H1 (cell line): ENCODE measurements around the gene SMARCC2. TPM values are rescaled to one million over a fixed set of nuclear protein-coding genes. Genes with fewer than 3 reads are reported as not detected.

ENCODE experiments used
- CTCF ChIA-PET: fragments of 300-600 bp; sonication (Branson Sonifier 250); formaldehyde crosslinking; loops from one replicate; lab custom pipeline; 2021; ENCODE audit not compliant: partially characterized antibody; lab: Charles Lee
- POLR2A ChIA-PET: fragments of 300-600 bp; sonication (Branson Sonifier 250); formaldehyde crosslinking; loops from one replicate; lab custom pipeline; 2021; ENCODE audit warnings: inconsistent platforms; ENCODE audit not compliant: partially characterized antibody; lab: Charles Lee
- DNase-seq, 2 experiments: peaks; one replicate each; pipeline versions ENCODE4 v3.0.0 to v3.0.0-alpha.2; 2010 to 2022; ENCODE audit warnings: low spot score in 2 of 2, low read depth in 1 of 2, mixed read lengths in 1 of 2
- FAIRE-seq: peaks from 2 replicates; lab custom pipeline; 2011; peaks lifted over from hg19 to GRCh38; lab: Jason Lieb, UNC
- H2AFZ ChIP-seq: 2 replicates; pipeline ENCODE4 v1.8.1; 2012; ENCODE audit warnings: low read length, inconsistent platforms
- H2AK5ac ChIP-seq: 2 replicates; pipeline ENCODE4 v1.6.1; 2013; ENCODE audit warnings: low read depth, low read length
- H2BK120ac ChIP-seq: replicated peaks from 2 replicates; pipeline ENCODE3; 2013; ENCODE audit warnings: low read depth, low read length, inconsistent platforms
- H2BK12ac ChIP-seq: 2 replicates; pipeline ENCODE4 v1.6.1; 2013; ENCODE audit warnings: low read depth, low read length
- H2BK15ac ChIP-seq: 2 replicates; pipeline ENCODE4 v1.6.1; 2013; ENCODE audit warnings: low read length
- H2BK20ac ChIP-seq: 2 replicates; pipeline ENCODE4 v1.6.1; 2013; ENCODE audit warnings: low read length
- H2BK5ac ChIP-seq: 2 replicates; pipeline ENCODE4 v1.6.1; 2013; ENCODE audit warnings: low read depth, low read length
- H3K14ac ChIP-seq: 2 replicates; pipeline ENCODE4 v1.6.1; 2013; ENCODE audit warnings: inconsistent platforms; ENCODE audit not compliant: insufficient read length
- H3K18ac ChIP-seq: 2 replicates; pipeline ENCODE4 v1.6.1; 2013; ENCODE audit warnings: low read length; ENCODE audit errors: extremely low read depth
- H3K23ac ChIP-seq: 2 replicates; pipeline ENCODE4 v1.6.1; 2013; ENCODE audit warnings: inconsistent platforms; ENCODE audit not compliant: insufficient read length
- H3K23me2 ChIP-seq: 2 replicates; pipeline ENCODE4 v1.6.1; 2013; ENCODE audit warnings: low read depth, low read length
- H3K27ac ChIP-seq: 2 replicates; pipeline ENCODE4 v1.6.1; 2011; ENCODE audit warnings: low read depth, low read length, inconsistent platforms
- H3K27me3 ChIP-seq, 4 experiments: replicated peaks in 1 of 4; 1 replicate in 1 of 4; 2 replicates in 3 of 4; pipeline versions ENCODE4 v1.6.1 to v1.8.1; 2011 to 2013; ENCODE audit warnings: low read length in 3 of 4, mild to moderate bottlenecking in 3 of 4, inconsistent platforms in 2 of 4, mixed read lengths in 2 of 4, moderate library complexity in 1 of 4; ENCODE audit not compliant: control insufficient read depth in 3 of 4, insufficient read depth in 3 of 4; ENCODE audit errors: extremely low read depth in 1 of 4
- H3K36me3 ChIP-seq, 4 experiments: 2 replicates each; pipeline versions ENCODE4 v1.6.1 to v1.8.1; 2011 to 2013; ENCODE audit warnings: mild to moderate bottlenecking in 4 of 4, low read length in 3 of 4, moderate library complexity in 2 of 4, control low read depth in 1 of 4, inconsistent platforms in 1 of 4; ENCODE audit not compliant: insufficient read depth in 4 of 4, control insufficient read depth in 2 of 4
- H3K4ac ChIP-seq: replicated peaks from 2 replicates; pipeline ENCODE3; 2013; ENCODE audit warnings: low read length, low read depth, mixed read lengths, inconsistent platforms; ENCODE audit not compliant: insufficient read length
- H3K4me1 ChIP-seq, 4 experiments: replicated peaks in 1 of 4; 1 replicate in 1 of 4; 2 replicates in 3 of 4; pipeline versions ENCODE4 v1.6.1 to v1.8.1; 2011 to 2013; ENCODE audit warnings: low read length in 3 of 4, inconsistent platforms in 2 of 4, mixed read lengths in 1 of 4; ENCODE audit not compliant: insufficient read depth in 4 of 4, control insufficient read depth in 3 of 4
- H3K4me2 ChIP-seq, 2 experiments: 2 replicates each; pipeline versions ENCODE4 v1.6.1 to v1.8.1; 2011 to 2013; ENCODE audit warnings: low read depth in 2 of 2, low read length in 2 of 2, control low read depth in 1 of 2, inconsistent platforms in 1 of 2, mild to moderate bottlenecking in 1 of 2; ENCODE audit not compliant: insufficient read depth in 1 of 2
- H3K4me3 ChIP-seq, 4 experiments: fragments of 200-600, 300-600 bp in 1 of 4; sonication (generic), shearing (Covaris generic), sonication (Bioruptor Twin) in 1 of 4; 2 replicates each; pipeline versions ENCODE4 v1.5.1 to v1.8.1; 2011 to 2016; ENCODE audit warnings: low read length in 4 of 4, low read depth in 3 of 4, control low read depth in 2 of 4, inconsistent platforms in 2 of 4, mild to moderate bottlenecking in 2 of 4, mixed read lengths in 1 of 4, moderate library complexity in 1 of 4; ENCODE audit not compliant: insufficient read depth in 2 of 4; ENCODE audit errors: extremely low read depth in 1 of 4
- H3K56ac ChIP-seq: replicated peaks from 2 replicates; pipeline ENCODE3; 2013; ENCODE audit warnings: low read depth, mild to moderate bottlenecking, mixed read lengths, low read length, inconsistent platforms; ENCODE audit not compliant: insufficient read length
- H3K79me1 ChIP-seq: 2 replicates; pipeline ENCODE4 v1.6.1; 2013; ENCODE audit warnings: low read depth, low read length, control low read depth
- H3K79me2 ChIP-seq, 2 experiments: 2 replicates each; pipeline versions ENCODE4 v1.6.1 to v1.8.1; 2012 to 2013; ENCODE audit warnings: low read length in 2 of 2, mild to moderate bottlenecking in 2 of 2, inconsistent platforms in 1 of 2; ENCODE audit not compliant: insufficient read depth in 2 of 2, control insufficient read depth in 1 of 2
- H3K9ac ChIP-seq, 4 experiments: replicated peaks in 1 of 4; 1 replicate in 1 of 4; 2 replicates in 3 of 4; pipeline versions ENCODE4 v1.6.1 to v1.8.1; 2011 to 2013; ENCODE audit warnings: low read depth in 3 of 4, low read length in 3 of 4, control low read depth in 2 of 4, mild to moderate bottlenecking in 2 of 4, moderate library complexity in 2 of 4, inconsistent platforms in 1 of 4; ENCODE audit errors: extremely low read depth in 1 of 4
- H3K9me3 ChIP-seq, 2 experiments: 2 replicates each; pipeline versions ENCODE4 v1.6.1 to v1.8.1; 2012 to 2013; ENCODE audit warnings: mild to moderate bottlenecking in 2 of 2, moderate library complexity in 2 of 2, control low read depth in 1 of 2, inconsistent platforms in 1 of 2, low read depth in 1 of 2, low read length in 1 of 2, mixed read lengths in 1 of 2; ENCODE audit not compliant: insufficient read depth in 2 of 2
- H4K20me1 ChIP-seq, 2 experiments: replicated peaks in 1 of 2; 2 replicates each; pipeline versions ENCODE3 to v1.8.1; 2011 to 2013; ENCODE audit warnings: inconsistent platforms in 2 of 2, low read length in 2 of 2, mild to moderate bottlenecking in 1 of 2; ENCODE audit not compliant: insufficient read depth in 2 of 2, control insufficient read depth in 1 of 2
- H4K5ac ChIP-seq: 2 replicates; pipeline ENCODE4 v1.6.1; 2013; ENCODE audit warnings: low read length, low read depth, mixed read lengths, inconsistent platforms; ENCODE audit not compliant: insufficient read length
- H4K8ac ChIP-seq: 2 replicates; pipeline ENCODE4 v1.8.0; 2013; ENCODE audit warnings: mild to moderate bottlenecking, moderate library complexity, low read length, inconsistent platforms; ENCODE audit not compliant: insufficient read depth; ENCODE audit errors: extremely low read depth
- H4K91ac ChIP-seq: replicated peaks from 2 replicates; pipeline ENCODE3; 2013; ENCODE audit warnings: low read length, mixed read lengths, inconsistent platforms; ENCODE audit not compliant: insufficient read length
- BCL11A ChIP-seq, 2 experiments: IDR thresholded peaks; one replicate each; pipeline ENCODE4 v1.6.1; 2011; ENCODE audit warnings: low read depth in 2 of 2, low read length in 2 of 2, mild to moderate bottlenecking in 2 of 2
- EP300 ChIP-seq, 2 experiments: IDR thresholded peaks; 1 replicate in 1 of 2; 2 replicates in 1 of 2; pipeline ENCODE4 v1.6.1; 2011 to 2012; ENCODE audit warnings: low read depth in 2 of 2, low read length in 2 of 2, mild to moderate bottlenecking in 2 of 2, borderline replicate concordance in 1 of 2, inconsistent platforms in 1 of 2, moderate library complexity in 1 of 2
- POLR2A ChIP-seq, 2 experiments: IDR thresholded peaks; 1 replicate in 1 of 2; 2 replicates in 1 of 2; pipeline ENCODE4 v1.6.1; 2011; ENCODE audit warnings: low read depth in 2 of 2, low read length in 2 of 2, mild to moderate bottlenecking in 2 of 2; ENCODE audit errors: control extremely low read depth in 1 of 2
- RBBP5 ChIP-seq: IDR thresholded peaks from 2 replicates; pipeline ENCODE4 v1.7.1; 2012; ENCODE audit warnings: low read depth, mild to moderate bottlenecking, inconsistent platforms, low read length, moderate library complexity, borderline replicate concordance
- RFX5 ChIP-seq: IDR thresholded peaks from 2 replicates; pipeline ENCODE4 v1.6.1; 2011; ENCODE audit warnings: low read depth, low read length, improper control_type of control experiment, borderline replicate concordance
- SIX5 ChIP-seq: IDR thresholded peaks from 2 replicates; pipeline ENCODE4 v1.6.1; 2011; ENCODE audit warnings: mild to moderate bottlenecking, low read depth, low read length
- SP1 ChIP-seq: IDR thresholded peaks from 2 replicates; pipeline ENCODE4 v1.6.1; 2011; ENCODE audit warnings: low read depth, low read length
- SP4 ChIP-seq: IDR thresholded peaks from 2 replicates; pipeline ENCODE4 v1.6.1; 2012; ENCODE audit warnings: low read length, inconsistent platforms
- SRF ChIP-seq: IDR thresholded peaks from 2 replicates; pipeline ENCODE4 v1.6.1; 2011; ENCODE audit warnings: mild to moderate bottlenecking, low read depth, low read length, moderate library complexity
- SUZ12 ChIP-seq: fragments of 200-600 bp; sonication (generic); IDR thresholded peaks from 2 replicates; pipeline ENCODE4 v1.6.1; 2012; ENCODE audit warnings: mild to moderate bottlenecking, inconsistent platforms, low read length, moderate library complexity, mixed read lengths
- TAF7 ChIP-seq: optimal IDR thresholded peaks from 2 replicates; pipeline ENCODE3; 2011; ENCODE audit warnings: low read depth, mild to moderate bottlenecking, inconsistent platforms, low read length, moderate library complexity, borderline replicate concordance
- WGBS, 2 experiments: shearing (Covaris generic) in 1 of 2; methylation state at CpG; one replicate each; pipeline versions ENCODE4 v1.1.6 to v1.1.7; 2013 to 2015; ENCODE audit warnings: low lambda C conversion rate in 2 of 2, mixed read lengths in 2 of 2, inconsistent platforms in 1 of 2, low coverage in 1 of 2, missing lambda C conversion rate in 1 of 2; ENCODE audit not compliant: insufficient replicate concordance in 2 of 2, insufficient coverage in 1 of 2, insufficient read length in 1 of 2; ENCODE audit errors: extremely low coverage in 1 of 2, missing lambda C conversion rate in 1 of 2; 5-methylcytosine and 5-hydroxymethylcytosine counted together
- polyA plus RNA-seq, 7 experiments: library from polyadenylated mRNA; depleted of rRNA in 3 of 7; stranded (reverse) in 5 of 7; unstranded in 2 of 7; fragments of >200 nt in 5 of 7; fragments of 200-250 nt in 2 of 7; gene quantifications; 1 replicate in 5 of 7; 2 replicates in 1 of 7; 4 replicates in 1 of 7; pipeline versions ENCODE4 v1.2.1 to v1.2.3, GENCODE V29; 2011 to 2013; ENCODE audit warnings: missing spikeins in 2 of 7, mixed read lengths in 2 of 7
- total RNA-seq: library from RNA; stranded (reverse); fragmentation: NEBNext Ultra II Directional; extraction: Animal tissue kit (Norgen Biotek cat#: 25700); gene quantifications from 2 replicates; pipeline ENCODE4 v1.2.1, GENCODE V29; 2021

SMARCC2 gene
- total and polyA plus RNA-seq, 2 of the 8 experiments (the other 6 are each of a cell fraction or from before 2014, with no cell fraction given), result 33.9 to 78.5 TPM

GRCh38 chr12:56141946-56142784, 47.1 kb downstream of the SMARCC2 start:
- Histone ChIP-seq H2AK5ac (no peak overlapping the region), H3K4me3 (no peak overlapping the region), H4K5ac (no peak overlapping the region), H3K9ac (no peak overlapping the region), H3K23ac (no peak overlapping the region), H3K4ac (no peak overlapping the region), H3K4me2 (no peak overlapping the region), H2BK15ac (no peak overlapping the region), H3K9me3 (no peaks in the 10 kb centered on the region), H3K18ac (no peak overlapping the region), H2BK120ac (no peak overlapping the region), H4K20me1 (no peaks in the 10 kb centered on the region), H4K91ac (no peak overlapping the region), H3K27me3 (no peaks in the 10 kb centered on the region), H4K8ac (no peak overlapping the region), H3K23me2 (no peaks in the 10 kb centered on the region), H3K27ac (no peak overlapping the region), H2BK5ac (no peak overlapping the region), H3K36me3 (peaks cover 29 to 69% (median 58%) of the 10 kb centered on the region in 4 experiments), H2BK20ac (no peak overlapping the region), H2BK12ac (no peak overlapping the region), H3K4me1 (no peaks in the 10 kb centered on the region), H3K79me2 (no peaks in the 10 kb centered on the region), H3K79me1 (no peaks in the 10 kb centered on the region), H3K56ac (no peak overlapping the region), H3K14ac (no peak overlapping the region), H2AFZ (no peak overlapping the region)
- WGBS, 2 experiments, result 94% methylated on average over 17 of the region's 19 CpGs; no CpG with 5 or more reads in 1 of the 2 experiments
- no peak for FAIRE-seq
- TF ChIP-seq SP1 (no peak), RFX5 (no peak), SUZ12 (no peak), BCL11A (IDR thresholded peaks at IDR 0.05; ENCODE audit: low read depth in 2 of 2, low read length in 2 of 2) (no peak), SRF (no peak), POLR2A (IDR thresholded peaks at IDR 0.05; ENCODE audit: control extremely low read depth in 1 of 2, low read depth in 2 of 2, low read length in 2 of 2) (no peak; a peak in 1 of 3 replicates), RBBP5 (no peak), EP300 (IDR thresholded peaks at IDR 0.05; ENCODE audit: borderline replicate concordance in 1 of 2, low read depth in 2 of 2, low read length in 2 of 2) (no peak), TAF7 (no peak), SP4 (no peak), SIX5 (no peak)
- DNase-seq, result no peak
- ChIA-PET POLR2A (interaction anchor here (0.7 to 6.5 kb wide), 7 partner anchors 8 to 106 kb away, joined by 3 to 43 read pairs (median 3); partner anchors contain the start of genes MYL6B, RPL41 and ZC3H10), CTCF (interaction anchor here (0.5 to 3.5 kb wide), 10 partner anchors 9 to 34 kb away, joined by 3 to 19 read pairs (median 3); partner anchors contain the start of genes ESYT1 and ZC3H10)
